H9 (cell line): ENCODE measurements around the gene RFX8. TPM values are rescaled to one million over a fixed set of nuclear protein-coding genes. Genes with fewer than 3 reads are reported as not detected.
A peak's percentile ranks its signal among the peaks of the same experiment; 100 is the strongest.

Source experiments
- DNase-seq: peaks from one replicate; pipeline ENCODE4 v3.0.0-alpha.2; 2017
- H2AFZ ChIP-seq: one replicate; pipeline ENCODE4 v1.6.1; 2013; ENCODE audit warnings: mild to moderate bottlenecking, low read length, control low read depth, moderate library complexity
- H2AK5ac ChIP-seq: 2 replicates; pipeline ENCODE4 v1.6.1; 2013; ENCODE audit warnings: low read length, control low read depth, mixed read lengths; ENCODE audit not compliant: insufficient read length
- H2BK120ac ChIP-seq: one replicate; pipeline ENCODE4 v1.6.1; 2013; ENCODE audit warnings: low read depth, mild to moderate bottlenecking, low read length, control low read depth, inconsistent platforms; ENCODE audit not compliant: poor library complexity, severe bottlenecking
- H2BK12ac ChIP-seq: 2 replicates; pipeline ENCODE4 v1.6.1; 2013; ENCODE audit warnings: low read length, control low read depth, mixed read lengths, low read depth; ENCODE audit not compliant: insufficient read length
- H2BK15ac ChIP-seq: 2 replicates; pipeline ENCODE4 v1.6.1; 2013; ENCODE audit warnings: low read depth, low read length, control low read depth
- H2BK20ac ChIP-seq: one replicate; pipeline ENCODE4 v1.6.1; 2013; ENCODE audit warnings: low read depth, mild to moderate bottlenecking, low read length, control low read depth, inconsistent platforms; ENCODE audit not compliant: poor library complexity, severe bottlenecking
- H2BK5ac ChIP-seq: 2 replicates; pipeline ENCODE4 v1.6.1; 2013; ENCODE audit warnings: low read length, control low read depth, mixed read lengths; ENCODE audit not compliant: insufficient read length
- H3K14ac ChIP-seq: 2 replicates; pipeline ENCODE4 v1.6.1; 2013; ENCODE audit warnings: low read length, control low read depth; ENCODE audit not compliant: insufficient read depth
- H3K18ac ChIP-seq: 2 replicates; pipeline ENCODE4 v1.6.1; 2013; ENCODE audit warnings: low read depth, mild to moderate bottlenecking, mixed read lengths, low read length, control low read depth; ENCODE audit not compliant: insufficient read length
- H3K23ac ChIP-seq: 2 replicates; pipeline ENCODE4 v1.6.1; 2013; ENCODE audit warnings: low read length, control low read depth, mixed read lengths, low read depth; ENCODE audit not compliant: insufficient read length
- H3K23me2 ChIP-seq: 2 replicates; pipeline ENCODE4 v1.6.1; 2013; ENCODE audit warnings: low read depth, mild to moderate bottlenecking, mixed read lengths, low read length, control low read depth; ENCODE audit not compliant: insufficient read length, poor library complexity, severe bottlenecking
- H3K27ac ChIP-seq: 2 replicates; pipeline ENCODE4 v1.5.1; 2013; ENCODE audit warnings: low read length, control low read depth, mixed read lengths, low read depth; ENCODE audit not compliant: insufficient read length
- H3K27me3 ChIP-seq: 2 replicates; pipeline ENCODE4 v1.6.1; 2013; ENCODE audit warnings: low read length, control low read depth, inconsistent platforms; ENCODE audit not compliant: insufficient read depth
- H3K4ac ChIP-seq: 2 replicates; pipeline ENCODE4 v1.6.1; 2013; ENCODE audit warnings: low read depth, mild to moderate bottlenecking, control low read depth, inconsistent platforms, low read length, moderate library complexity
- H3K4me1 ChIP-seq: 2 replicates; pipeline ENCODE4 v1.6.1; 2013; ENCODE audit warnings: low read length, control low read depth, inconsistent platforms; ENCODE audit not compliant: insufficient read depth
- H3K4me2 ChIP-seq: 2 replicates; pipeline ENCODE4 v1.6.1; 2013; ENCODE audit warnings: low read length, control low read depth, mixed read lengths; ENCODE audit not compliant: insufficient read length, insufficient read depth
- H3K56ac ChIP-seq: 2 replicates; pipeline ENCODE4 v1.6.1; 2013; ENCODE audit warnings: low read depth, mild to moderate bottlenecking, mixed read lengths, low read length, control low read depth; ENCODE audit not compliant: insufficient read length
- H3K79me1 ChIP-seq: 2 replicates; pipeline ENCODE4 v1.6.1; 2013; ENCODE audit warnings: low read depth, mild to moderate bottlenecking, moderate library complexity, low read length, control low read depth, inconsistent platforms; ENCODE audit not compliant: insufficient read depth, poor library complexity, severe bottlenecking
- H3K79me2 ChIP-seq: 2 replicates; pipeline ENCODE4 v1.6.1; 2013; ENCODE audit warnings: low read length, control low read depth, inconsistent platforms; ENCODE audit not compliant: insufficient read depth
- H3K9ac ChIP-seq: 2 replicates; pipeline ENCODE4 v1.6.1; 2013; ENCODE audit warnings: low read length, control low read depth, mixed read lengths; ENCODE audit not compliant: insufficient read length; ENCODE audit errors: extremely low read depth
- H3K9me3 ChIP-seq: one replicate; pipeline ENCODE4 v1.6.1; 2013; ENCODE audit warnings: low read depth, low read length, inconsistent platforms; ENCODE audit not compliant: control insufficient read depth
- H3T11ph ChIP-seq: one replicate; pipeline ENCODE4 v1.6.1; 2013; ENCODE audit warnings: mild to moderate bottlenecking, low read length, control low read depth, inconsistent platforms
- H4K20me1 ChIP-seq: one replicate; pipeline ENCODE4 v1.6.1; 2013; ENCODE audit not compliant: control insufficient read depth, insufficient read length, insufficient read depth
- H4K5ac ChIP-seq: 2 replicates; pipeline ENCODE4 v1.6.1; 2013; ENCODE audit warnings: low read depth, mild to moderate bottlenecking, mixed read lengths, low read length, control low read depth; ENCODE audit not compliant: insufficient read length
- H4K8ac ChIP-seq: replicated peaks from 2 replicates; pipeline ENCODE4 v1.6.1; 2013; ENCODE audit warnings: low read length, control low read depth, mixed read lengths, low read depth; ENCODE audit not compliant: insufficient read length
- H4K91ac ChIP-seq: 2 replicates; pipeline ENCODE4 v1.6.1; 2013; ENCODE audit warnings: low read depth, mild to moderate bottlenecking, moderate library complexity, mixed read lengths, low read length, control low read depth; ENCODE audit not compliant: insufficient read length
- H3K27ac Mint-ChIP-seq, 3 experiments: 2 replicates in 2 of 3; 3 replicates in 1 of 3; pipeline ENCODE4 v1.8.0; 2020 to 2021; ENCODE audit warnings: mixed read lengths in 3 of 3, mild to moderate bottlenecking in 1 of 3, moderate library complexity in 1 of 3
- H3K27me3 Mint-ChIP-seq: 2 replicates; pipeline ENCODE4 v1.8.0; 2021; ENCODE audit warnings: low read depth, mild to moderate bottlenecking, moderate library complexity, mixed read lengths
- H3K36me3 Mint-ChIP-seq, 3 experiments: 2 replicates in 2 of 3; 3 replicates in 1 of 3; pipeline ENCODE4 v1.8.0; 2020 to 2021; ENCODE audit warnings: low read depth in 3 of 3, mixed read lengths in 3 of 3; ENCODE audit not compliant: insufficient read depth in 1 of 3
- H3K4me1 Mint-ChIP-seq, 2 experiments: 2 replicates each; pipeline ENCODE4 v1.8.0; 2020; ENCODE audit warnings: mixed read lengths in 2 of 2
- H3K4me3 Mint-ChIP-seq, 2 experiments: 2 replicates in 1 of 2; 3 replicates in 1 of 2; pipeline ENCODE4 v1.8.0; 2020 to 2021; ENCODE audit warnings: mild to moderate bottlenecking in 2 of 2, mixed read lengths in 2 of 2, moderate library complexity in 1 of 2
- H3K9me3 Mint-ChIP-seq, 2 experiments: 2 replicates in 1 of 2; 3 replicates in 1 of 2; pipeline ENCODE4 v1.8.0; 2020; ENCODE audit warnings: mild to moderate bottlenecking in 2 of 2, mixed read lengths in 2 of 2, moderate library complexity in 1 of 2
- CTCF ChIP-seq: fragments of 200-600 bp; sonication (generic); conservative IDR thresholded peaks from 3 replicates; pipeline ENCODE4 v1.8.0; 2021; ENCODE audit warnings: antibody characterized with exemption, mild to moderate bottlenecking
- WGBS: extraction: QIAGEN DNeasy Blood & Tissue Kit; methylation state at CpG from one replicate; pipeline ENCODE4 v1.1.7; 2013; ENCODE audit warnings: missing lambda C conversion rate, low lambda C conversion rate, mixed read lengths; ENCODE audit not compliant: insufficient read length; ENCODE audit errors: extremely low coverage; 5-methylcytosine and 5-hydroxymethylcytosine counted together
- total RNA-seq: library from RNA; stranded (reverse); gene quantifications from 2 replicates; pipeline ENCODE4 v1.2.1, GENCODE V29; 2021

The RFX8 gene
- total RNA-seq, 1 experiment from 2014 or later, result 0.22 TPM

GRCh38 chr2:101467306-101467705 is 7.6 kb downstream of the RFX8 start:
- H3K18ac ChIP-seq, result no peak overlapping the region
- no peak overlapping the region for H4K8ac ChIP-seq
- no peak overlapping the region for H3K14ac ChIP-seq
- no peaks in the 10 kb centered on the region for H3K79me2 ChIP-seq
- H3K23ac ChIP-seq, result no peak overlapping the region
- no peak overlapping the region for H2BK15ac ChIP-seq
- peak overlapping the region in 2 of 3 experiments; percentile 15 to 89; a peak in 4 of 7 replicates for H3K27ac Mint-ChIP-seq
- H3K56ac ChIP-seq, result no peak overlapping the region
- H3K9ac ChIP-seq, result no peak overlapping the region
- no peak for TF ChIP-seq CTCF
- H2BK20ac ChIP-seq, result no peak overlapping the region
- H3K4me1 ChIP-seq, result peaks cover 8% of the 10 kb centered on the region; the same call in 1 of the 2 replicates
- H2BK120ac ChIP-seq, result no peak overlapping the region
- no peaks in the 10 kb centered on the region for H3K36me3 Mint-ChIP-seq
- no peak overlapping the region for H2AFZ ChIP-seq
- H4K5ac ChIP-seq, result no peak overlapping the region
- H3K79me1 ChIP-seq, result no peaks in the 10 kb centered on the region
- no peaks in the 10 kb centered on the region for H3K27me3 ChIP-seq
- H3K9me3 ChIP-seq, result no peaks in the 10 kb centered on the region
- no peak overlapping the region for H2BK5ac ChIP-seq
- no peak overlapping the region for H3T11ph ChIP-seq
- H3K4me3 Mint-ChIP-seq, result no peak overlapping the region
- no peak overlapping the region for H4K91ac ChIP-seq
- H3K23me2 ChIP-seq, result no peaks in the 10 kb centered on the region
- H3K4ac ChIP-seq, result no peak overlapping the region
- H3K9me3 Mint-ChIP-seq, result no peaks in the 10 kb centered on the region
- no peak overlapping the region for H3K4me2 ChIP-seq
- peak; percentile 51 for DNase-seq
- H3K27ac ChIP-seq, result no peak overlapping the region
- no peaks in the 10 kb centered on the region for H4K20me1 ChIP-seq
- peaks cover 25 to 26% of the 10 kb centered on the region in 2 experiments for H3K4me1 Mint-ChIP-seq
- H3K27me3 Mint-ChIP-seq, result peaks cover 8% of the 10 kb centered on the region
- H2AK5ac ChIP-seq, result no peak overlapping the region
- H2BK12ac ChIP-seq, result no peak overlapping the region
- WGBS, result no CpG with 5 or more reads among the region's 4 CpGs
